OCI-LY7 (cell line): ENCODE data around the gene EYS.

Experiments
- CTCF ChIP-seq: fragments of 200-600 bp; sonication (generic); conservative IDR thresholded peaks from 2 replicates; pipeline ENCODE4 v1.5.1; 2014; ENCODE audit warnings: mild to moderate bottlenecking, antibody characterized with exemption, low read length, moderate library complexity, mixed read lengths
- EZH2phosphoT487 ChIP-seq: fragments of 200-600 bp; sonication (generic); IDR thresholded peaks from 2 replicates; pipeline ENCODE4 v1.6.1; 2018; ENCODE audit warnings: low read depth, borderline replicate concordance, mild to moderate bottlenecking, mixed run types, antibody characterized with exemption, low read length, moderate library complexity, mixed read lengths

DNA sequence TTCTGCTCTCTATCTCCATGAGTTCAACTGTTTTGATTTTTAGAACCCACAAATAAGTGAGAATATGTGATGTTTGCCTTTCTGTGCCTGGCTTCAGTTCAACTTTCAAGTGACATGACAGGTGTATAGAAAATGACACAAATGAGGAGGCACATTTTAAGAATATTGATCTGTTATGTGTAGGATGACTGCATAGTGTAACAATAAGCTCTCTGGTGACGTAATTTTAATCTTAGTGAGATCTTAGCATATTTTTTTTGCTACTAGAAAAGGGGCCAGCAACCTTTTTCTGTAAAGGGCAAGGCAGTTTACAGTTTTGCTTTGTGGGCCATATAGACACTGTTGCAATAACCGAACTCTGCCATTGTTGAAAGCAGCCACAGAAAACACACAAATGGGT lies 1941.2 kb downstream of the EYS start:
- TF ChIP-seq CTCF = no peak
- no peak for TF ChIP-seq EZH2phosphoT487
